ENCODE data around the gene TMIGD2.
"Not testable (repeated sequence)": the region's sequence is repeated elsewhere in the genome, so short reads cannot be mapped to it uniquely, and the experiment has no call there.

TMIGD2 gene

DNA sequence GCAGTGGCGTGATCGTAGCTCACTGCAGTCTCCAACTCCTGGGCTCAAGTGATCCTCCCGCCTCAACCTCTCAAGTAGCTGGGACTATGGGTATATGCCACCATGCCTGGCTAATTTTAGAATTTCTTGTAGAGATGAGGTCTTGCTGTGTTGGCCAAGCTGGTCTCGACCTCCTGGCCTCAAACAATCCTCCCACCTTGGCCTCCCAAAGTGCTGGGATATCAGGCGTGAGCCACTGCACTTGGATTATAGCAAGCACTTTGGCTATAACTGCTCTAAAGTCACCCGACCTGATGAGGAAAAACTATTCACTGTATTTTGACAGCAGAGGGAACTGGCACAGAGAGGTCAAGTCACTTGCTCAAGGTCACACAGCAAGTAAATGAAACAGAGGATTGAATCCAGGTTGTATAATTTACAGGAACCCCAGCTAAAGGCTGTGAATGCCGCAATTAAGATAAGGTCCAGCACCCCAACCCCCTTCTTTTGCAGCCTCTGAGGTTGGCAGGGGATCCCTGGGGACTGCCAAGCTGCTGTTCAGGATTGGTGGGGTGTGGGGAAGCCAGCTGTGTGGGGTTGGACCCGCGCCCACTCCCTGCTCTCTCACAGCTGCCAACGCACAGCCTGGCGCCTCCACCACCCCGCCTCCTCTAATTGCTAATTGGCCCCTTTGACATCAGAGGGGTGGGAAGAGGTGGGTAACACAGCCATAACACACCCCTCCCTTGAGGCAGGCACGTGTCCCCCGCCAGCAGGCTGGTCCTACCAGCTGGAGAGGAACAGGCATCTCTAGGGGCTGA lies 6.0 kb downstream of the TMIGD2 start:
- no peak for DNase-seq

DNA sequence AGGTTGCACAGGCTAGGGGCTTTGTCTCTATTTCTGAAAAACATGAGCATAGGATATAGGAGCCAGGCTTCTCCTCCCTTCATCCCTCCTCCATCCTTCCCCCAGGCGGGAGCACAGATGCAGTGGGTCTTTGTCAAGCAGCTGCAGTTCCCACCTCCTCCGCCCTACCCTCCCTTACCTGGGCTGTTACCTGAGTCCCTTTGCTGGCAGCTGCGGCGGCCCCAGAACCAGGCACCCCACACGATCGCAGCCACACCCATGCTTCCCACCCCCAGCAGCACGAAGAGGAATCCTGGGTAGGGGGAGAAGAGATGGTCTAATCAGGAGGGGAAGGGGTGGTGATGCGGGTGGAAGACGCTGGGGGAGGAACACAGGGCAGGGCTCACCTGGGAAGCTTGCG lies 7.8 kb downstream of the TMIGD2 start:
- DNase-seq: no peak

DNA sequence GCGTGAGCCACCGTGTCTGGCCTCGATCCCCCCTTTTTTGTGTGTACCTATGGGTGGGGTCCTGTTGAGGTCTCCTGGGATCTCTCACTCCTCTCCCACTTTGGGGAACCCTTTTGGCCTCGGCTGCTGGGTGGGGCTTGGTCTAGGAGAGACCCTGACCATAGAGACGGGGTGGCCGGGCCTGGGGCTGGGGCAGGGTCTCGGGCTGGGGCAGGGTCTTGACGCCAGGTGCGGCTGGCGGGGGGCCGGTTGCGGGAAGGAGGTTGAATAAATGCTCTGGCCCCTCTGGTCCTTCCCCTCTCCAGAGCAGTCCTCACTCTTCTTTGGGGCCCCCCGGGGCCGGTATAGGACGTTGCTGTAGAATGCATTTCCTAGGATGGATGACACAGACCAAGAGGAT lies 9.7 kb downstream of the TMIGD2 start:
- DNase-seq: no peak

DNA sequence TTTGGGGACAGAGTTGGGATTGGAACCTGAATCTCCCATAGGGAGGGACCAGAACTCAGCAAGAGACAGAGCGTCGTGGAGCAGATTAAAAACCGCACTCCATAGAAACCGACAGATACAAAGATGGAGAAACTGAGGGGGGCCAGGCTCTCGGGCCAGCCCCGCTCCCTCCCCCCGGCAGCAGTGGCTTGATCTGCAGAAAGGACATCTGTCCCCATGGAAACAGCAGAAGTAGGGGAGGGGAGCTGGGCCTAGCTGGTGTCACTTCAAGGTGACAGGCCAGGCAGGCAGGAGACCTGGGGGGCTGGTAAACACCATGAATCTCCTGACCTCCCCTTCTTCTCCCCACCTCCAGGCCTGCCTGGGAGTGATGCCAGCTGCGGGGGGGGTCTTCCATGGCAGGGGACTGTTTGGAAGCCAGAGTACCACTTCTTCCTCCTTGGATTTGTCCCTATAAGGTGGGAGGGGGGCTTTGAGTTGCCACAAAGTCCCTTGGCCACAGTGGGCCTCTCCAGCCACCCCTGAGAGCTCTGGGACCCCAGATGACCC lies 10.9 kb downstream of the TMIGD2 start:
- DNase-seq: no peak

DNA sequence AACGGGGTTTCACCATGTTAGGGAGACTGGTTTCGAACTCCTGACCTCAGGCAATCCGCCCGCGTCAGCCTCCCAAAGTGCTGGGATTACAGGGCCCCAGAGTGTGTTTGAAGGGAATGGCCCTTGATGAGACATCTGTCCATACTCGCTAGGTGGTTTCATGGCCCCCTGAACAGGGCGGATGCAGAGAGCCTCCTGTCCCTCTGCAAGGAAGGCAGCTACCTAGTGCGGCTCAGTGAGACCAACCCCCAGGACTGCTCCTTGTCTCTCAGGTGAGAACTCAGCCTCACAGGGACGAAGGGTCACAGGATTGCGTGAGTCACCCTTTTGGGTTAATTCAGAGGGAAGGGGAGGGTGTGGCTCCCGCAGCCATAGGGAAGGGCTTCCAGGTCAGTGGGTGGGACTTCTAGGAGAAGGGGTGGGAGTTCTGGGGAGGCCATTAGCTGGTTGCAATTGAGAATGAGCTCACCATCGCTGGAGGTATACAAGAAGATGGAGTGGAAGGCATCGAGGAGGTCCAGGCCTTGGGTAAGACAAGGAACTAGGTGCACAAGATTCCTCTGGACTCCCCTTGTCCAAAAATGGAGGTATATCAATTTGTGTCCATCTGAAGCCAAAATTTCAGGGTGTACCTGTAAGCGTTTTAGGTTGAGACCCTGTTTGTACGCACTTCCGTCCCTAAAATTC lies 14.0 kb downstream of the TMIGD2 start:
- no peak for DNase-seq

DNA sequence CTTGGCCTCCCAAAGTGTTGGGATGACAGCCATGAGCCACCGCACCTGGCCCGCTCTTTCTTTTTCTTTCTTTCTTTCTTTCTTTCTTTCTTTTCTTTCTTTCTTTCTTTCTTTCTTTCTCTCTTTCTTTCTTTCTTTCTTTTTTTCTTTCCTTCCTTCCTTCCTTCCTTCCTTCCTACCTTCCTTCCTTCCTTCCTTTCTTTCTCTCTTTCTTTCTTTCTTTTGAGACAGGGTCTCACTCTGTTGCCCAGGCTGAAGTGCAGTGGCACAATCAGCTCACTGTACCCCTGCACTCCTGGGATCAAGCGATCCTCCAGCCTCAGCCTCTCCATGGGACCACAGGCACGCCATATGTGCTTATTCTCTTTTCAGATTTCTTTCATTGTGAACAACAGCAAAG lies 16.0 kb downstream of the TMIGD2 start:
- DNase-seq: not testable (repeated sequence)

DNA sequence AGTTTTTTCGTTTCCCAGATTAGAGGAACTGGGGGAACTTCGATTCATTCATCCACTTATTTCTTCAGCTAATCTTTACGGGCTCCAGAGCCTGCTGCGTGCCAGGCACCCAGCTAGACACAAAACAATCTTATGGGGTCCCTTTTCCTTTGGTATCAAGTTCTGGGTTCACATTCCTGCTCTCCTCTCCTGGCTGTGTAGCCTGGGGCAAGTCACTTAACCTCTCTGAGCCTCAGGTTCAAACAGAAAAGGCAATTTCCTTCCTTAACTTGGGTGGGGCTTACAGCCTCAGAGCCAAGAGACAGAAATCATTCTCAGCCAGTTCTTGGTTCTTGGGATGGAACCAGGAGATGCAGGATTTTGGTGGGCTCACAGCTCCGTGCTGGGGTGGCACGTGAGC lies 17.2 kb downstream of the TMIGD2 start:
- DNase-seq: no peak

DNA sequence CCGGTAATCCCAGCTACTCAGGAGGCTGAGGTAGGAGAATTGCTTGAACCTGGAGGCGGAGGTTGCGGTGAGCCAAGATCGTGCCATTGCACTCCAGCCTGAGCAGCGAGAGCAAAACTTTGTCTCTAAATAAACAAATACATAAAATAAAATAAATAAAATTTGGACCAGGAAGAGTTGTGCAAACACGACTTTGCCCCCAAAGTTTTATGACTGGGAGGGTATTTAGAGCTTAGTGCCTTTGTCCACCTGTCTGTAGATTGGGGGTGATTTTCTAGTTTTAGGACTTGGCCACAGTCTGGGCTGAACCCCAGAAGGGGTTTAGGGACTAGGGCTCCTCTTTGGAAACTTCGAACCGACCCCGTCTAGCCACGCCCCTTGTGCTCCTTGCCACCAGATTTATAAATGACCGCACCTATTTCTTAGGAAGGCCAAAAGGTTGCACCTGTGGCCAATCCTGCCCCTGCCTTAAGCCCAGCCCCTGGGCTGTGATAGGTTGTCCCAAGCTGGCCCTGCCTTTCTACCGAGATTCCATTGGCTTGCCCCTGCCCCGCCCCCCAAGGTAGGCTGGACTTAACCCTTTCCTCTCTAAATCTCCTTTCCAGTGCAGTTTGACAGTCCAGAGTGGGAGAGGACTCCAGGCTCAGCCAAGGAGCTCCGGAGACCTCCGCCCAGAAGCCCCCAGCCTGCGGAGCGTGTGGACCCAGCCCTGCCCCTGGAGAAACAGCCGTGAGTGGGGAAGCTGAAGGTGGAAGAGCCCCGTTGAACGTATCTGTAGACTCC lies 17.8 kb downstream of the TMIGD2 start:
- no peak for DNase-seq

DNA sequence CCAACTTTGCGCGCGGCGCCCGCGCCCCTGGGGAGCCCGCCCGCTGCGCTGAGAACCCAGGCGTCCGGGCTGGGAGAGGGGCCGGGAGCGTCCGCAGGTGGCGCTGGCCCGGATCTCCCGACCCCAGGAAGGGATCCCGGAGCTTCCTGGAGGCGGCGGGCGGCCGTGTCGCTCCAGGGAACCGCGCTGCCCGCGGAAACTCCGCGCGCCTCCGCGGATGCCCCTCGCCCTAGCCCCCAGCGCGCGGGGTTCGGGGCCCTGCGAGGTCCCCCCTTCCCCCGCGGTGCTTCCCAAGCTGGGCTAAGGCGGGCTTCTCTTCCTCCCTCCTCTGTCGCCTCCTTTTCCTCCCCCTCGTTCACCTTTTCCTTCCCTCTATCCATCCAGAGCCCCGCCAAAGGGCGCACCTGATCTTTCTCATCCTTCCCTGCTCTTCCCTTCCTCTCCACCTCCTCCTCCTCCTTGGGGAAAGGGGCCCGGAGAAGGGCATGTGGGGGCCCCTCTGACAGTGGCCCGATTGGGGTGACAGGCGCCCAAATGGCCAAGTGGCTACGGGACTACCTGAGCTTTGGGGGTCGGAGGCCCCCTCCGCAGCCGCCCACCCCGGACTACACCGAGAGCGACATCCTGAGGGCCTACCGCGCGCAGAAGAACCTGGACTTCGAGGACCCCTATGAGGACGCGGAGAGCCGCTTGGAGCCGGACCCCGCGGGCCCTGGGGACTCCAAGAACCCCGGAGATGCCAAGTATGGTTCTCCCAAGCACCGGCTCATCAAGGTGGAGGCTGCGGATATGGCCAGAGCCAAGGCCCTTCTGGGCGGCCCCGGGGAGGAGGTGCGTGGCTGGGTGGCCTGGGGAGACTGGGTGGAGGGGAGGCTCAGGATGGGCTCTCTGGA lies 22.4 kb downstream of the TMIGD2 start:
- no peak for DNase-seq

DNA sequence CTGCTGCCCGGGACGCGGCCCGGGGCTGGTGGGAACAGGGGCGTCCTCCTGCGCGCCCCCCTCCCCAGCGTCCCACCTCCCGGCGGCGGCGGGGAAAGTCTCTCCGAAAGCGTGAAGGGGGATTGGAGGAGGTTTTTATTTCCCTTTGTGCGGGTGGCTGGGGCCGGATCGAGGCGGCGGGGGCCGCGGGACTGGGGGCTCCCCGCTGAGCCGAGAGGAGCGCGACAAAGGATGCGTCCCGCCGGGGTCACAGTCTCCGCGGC lies 23.0 kb downstream of the TMIGD2 start:
- no peak for DNase-seq

DNA sequence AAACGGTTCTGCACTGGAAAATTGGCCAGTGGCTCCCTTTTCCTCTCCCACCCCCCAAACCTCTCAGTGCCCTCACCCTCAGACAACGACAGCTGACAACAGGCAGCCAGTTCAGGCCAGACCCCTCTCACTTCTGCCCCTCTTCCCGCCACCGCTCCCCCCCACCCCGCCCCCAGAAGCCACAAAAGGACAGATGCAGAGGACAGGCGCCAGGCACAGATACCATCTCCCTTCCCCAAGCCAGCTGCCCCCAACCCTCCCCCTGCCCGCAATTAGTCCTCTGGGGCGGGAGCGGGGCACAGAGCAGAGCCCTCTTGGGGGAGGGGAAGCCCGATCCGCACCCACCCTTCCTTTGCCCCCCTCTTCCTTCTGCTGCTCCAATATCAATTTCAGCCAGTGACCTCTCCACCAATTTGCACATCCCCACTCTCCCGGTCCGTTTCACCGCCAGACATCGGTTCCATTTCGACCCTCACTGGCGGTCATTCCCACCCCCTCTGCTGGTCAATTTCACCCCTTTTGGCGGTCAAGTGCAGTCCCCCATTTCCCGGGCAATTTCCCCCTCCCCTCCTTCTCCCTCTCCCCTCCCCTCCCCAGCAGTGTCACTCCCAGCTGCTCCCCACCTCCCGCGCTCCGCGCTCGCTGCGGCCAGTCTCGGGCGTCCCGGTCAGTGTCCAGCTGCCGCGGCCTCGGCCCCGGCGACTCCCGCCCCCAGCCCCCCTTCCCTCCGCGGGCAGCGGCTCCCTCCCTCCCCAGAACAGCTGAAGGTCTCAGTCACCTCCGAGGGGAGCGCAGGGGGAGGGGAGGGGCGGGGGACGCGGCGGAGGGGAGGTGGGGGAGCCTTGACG lies 23.5 kb downstream of the TMIGD2 start, which contains the start of gene SHD:
Gene SHD, plus strand, starts transcription at position 848 of the 848 bp plus-strand sequence. CDS start 798 bp downstream, outside the sequence.
- no peak for DNase-seq

DNA sequence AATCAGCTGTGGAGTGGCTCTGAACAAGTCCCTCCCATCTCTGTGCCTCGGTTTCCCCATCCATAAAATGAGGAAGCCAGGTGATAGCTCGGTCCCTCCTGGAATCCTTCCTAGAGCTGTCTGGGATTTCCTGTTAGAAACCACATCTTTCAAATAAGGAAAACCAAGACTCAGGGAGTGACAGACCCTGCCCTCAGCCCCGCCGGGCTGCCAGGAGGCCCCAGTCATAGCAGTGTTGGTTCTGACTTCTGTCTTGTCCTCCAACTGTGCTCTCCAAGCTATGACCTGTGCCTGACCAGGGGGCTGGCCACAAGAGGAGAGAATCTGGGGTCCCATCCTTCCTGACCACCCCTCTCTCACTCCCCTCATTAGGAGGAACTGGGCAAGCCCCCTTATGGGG lies 24.2 kb downstream of the TMIGD2 start:
- no peak for DNase-seq

DNA sequence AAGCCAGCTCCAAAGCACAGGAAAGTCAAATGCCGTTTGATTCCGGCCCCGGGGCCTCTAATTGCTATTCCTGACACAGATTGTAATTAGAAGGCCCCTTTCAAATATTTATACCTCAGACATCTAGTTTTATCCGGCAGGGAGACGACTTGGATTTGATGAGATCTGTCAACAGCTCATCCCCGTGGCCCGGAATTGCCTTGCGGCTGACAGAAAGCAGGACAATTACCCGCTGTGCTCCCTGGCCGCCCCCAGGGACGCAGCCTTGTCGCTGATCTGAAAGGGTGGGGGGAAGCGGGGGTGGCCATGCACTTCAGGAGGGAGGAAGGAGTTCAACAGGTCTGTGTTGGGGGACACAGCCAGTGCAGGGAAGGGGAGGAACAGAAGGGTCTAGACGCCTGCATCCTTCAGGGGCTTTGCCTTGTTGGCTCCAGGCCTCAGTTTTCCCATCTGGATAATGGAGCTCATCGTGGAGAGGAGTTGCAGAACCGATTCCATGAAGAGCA lies 24.9 kb downstream of the TMIGD2 start:
- no peak for DNase-seq

DNA sequence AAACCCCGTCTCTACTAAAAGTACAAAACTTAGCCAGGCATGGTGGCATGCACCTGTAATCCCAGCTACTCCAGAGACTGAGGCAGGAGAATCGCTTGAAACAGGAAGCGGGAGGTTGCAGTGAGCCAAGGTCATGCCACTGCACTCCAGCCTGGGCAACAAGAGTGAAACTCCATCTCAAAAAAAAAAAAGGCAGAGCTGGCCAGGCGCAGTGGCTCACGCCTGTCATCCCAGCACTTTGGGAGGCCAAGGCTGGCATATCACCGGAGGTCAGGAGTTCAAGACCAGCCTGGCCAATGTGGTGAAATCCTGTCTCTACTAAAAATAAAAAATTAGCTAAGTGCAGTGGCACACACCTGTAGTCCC lies 27.9 kb downstream of the TMIGD2 start:
- not testable (repeated sequence) for DNase-seq

DNA sequence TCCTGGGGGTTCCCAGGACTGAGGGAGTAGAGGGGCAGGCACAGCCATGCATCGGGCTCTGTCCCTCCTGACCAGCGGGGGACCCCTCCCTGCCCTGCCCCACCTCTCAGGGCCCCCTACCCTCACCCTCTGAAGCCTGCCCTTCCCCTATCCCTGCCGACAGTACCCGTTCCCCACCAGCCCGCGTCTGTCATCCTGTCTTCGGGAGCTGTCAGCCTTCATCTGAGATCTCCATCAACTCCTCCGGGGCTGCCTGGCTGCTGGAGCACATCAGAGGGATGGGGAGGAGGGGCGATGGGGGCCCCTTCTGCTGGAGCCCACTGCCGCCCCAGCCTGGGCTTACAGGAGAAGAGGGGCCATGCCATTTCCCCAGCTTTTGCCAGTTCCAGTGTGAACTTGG lies 29.3 kb downstream of the TMIGD2 start:
- no peak for DNase-seq

DNA sequence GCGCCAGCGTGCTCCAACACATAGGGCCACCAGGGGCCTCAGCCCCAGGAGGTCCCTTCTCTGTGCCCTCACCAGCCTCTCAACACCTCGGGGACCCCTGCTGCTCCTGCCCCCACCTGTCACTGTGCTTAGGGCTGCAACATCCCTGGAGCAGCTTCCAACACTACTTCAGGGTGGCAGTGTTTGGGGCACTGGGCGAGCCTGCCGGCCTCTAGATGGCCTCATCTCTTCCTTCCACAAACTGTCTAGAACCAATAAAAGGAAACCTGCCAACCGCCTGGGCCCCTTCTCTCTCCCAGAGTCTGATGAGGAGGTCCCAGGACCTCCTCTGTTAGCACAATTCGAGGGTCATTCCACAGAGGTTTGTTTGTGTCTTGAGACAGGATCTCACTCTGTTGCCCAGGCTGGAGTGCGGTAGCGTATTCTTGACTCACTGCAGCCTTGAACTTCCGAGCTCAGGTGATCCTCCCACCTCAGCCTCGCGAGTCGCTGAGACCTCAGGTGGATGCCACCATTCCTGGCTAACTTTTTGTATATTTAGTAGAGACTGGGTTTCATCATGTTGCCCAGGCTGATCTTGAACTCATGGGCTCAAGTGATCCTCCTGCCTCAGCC lies 33.3 kb downstream of the TMIGD2 start:
- no peak for DNase-seq

DNA sequence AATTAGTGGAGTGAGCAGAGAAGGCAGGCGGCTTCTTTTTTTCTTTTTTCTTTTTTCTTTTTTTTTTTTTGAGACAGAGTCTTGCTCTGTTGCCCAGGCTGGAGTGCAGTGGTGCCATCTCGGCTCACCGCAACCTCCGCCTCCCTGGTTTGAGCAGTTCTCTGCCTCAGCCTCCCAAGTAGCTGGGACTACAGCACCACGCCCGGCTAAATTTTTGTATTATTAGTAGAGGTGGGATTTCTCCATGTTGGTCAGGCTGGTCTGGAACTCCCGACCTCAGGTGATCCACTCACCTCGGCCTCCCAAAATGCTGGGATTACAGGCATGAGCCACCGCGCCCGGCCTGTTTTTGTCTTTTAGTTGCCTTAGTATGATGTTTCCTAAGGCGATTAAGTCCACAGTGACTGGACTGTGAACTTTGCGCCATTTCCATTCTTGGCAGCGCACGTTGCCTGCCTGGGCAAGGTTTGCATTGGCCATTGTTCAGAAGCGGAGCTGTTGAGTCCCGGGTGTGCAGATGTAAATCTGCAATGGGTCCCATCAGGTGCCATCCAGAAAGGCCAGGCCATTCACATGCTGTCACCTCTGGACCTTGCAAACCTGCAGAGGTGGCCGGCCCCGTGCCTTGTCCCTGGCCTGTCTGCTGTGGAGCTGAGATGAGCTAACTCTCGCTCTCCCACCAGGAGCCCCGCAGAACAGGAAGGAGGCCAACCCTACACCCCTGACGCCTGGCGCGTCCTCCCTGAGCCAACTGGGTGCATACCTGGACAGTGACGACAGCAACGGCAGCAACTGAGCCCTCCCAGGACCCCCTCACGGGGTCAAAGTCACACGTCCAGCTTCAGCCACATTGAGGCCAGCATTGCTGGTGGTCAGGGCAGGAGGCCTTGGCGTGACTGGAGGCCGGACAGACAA lies 34.0 kb downstream of the TMIGD2 start:
- DNase-seq: no peak

DNA sequence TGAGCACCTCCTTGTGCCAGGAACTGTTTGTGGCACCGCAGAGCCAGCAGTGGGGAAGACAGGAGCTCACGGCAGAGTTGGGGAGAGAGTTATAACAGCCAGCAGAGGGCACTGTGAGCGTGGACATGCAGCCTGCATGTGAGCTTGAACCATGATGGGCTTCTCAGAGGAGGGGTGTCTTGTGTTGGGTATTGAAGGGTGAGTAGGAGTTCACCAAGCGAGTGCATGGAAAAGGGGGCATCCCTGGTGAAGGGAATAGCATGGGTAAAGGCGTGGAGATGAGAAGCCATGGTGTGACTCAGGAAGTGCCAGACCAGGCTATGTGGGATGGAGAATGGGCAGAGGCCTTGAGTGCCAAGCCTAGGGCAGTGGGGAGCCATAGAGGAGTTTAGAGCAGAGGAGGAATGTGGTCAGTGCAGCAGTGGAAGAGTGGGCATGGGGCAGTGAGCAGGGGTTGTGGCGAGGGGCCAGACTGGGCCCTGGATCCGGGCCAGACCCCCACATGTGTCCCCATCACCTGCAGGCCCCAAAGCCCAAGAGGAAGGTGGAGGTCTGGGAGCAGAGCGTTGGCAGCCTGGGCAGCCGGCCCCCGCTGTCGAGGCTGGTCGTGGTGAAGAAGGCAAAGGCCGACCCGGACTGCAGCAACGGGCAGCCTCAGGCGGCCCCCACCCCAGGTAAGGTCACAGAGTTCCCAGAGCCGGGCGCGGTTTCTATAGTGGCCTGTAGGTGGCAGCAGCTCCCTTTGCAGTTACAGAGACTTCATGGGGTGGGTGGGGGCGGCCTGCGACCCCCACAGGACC lies 34.9 kb downstream of the TMIGD2 start:
- DNase-seq: no peak

Data from T1000 (cell line).